ENCODE data around the gene RBM4B.

RBM4B gene

DNA sequence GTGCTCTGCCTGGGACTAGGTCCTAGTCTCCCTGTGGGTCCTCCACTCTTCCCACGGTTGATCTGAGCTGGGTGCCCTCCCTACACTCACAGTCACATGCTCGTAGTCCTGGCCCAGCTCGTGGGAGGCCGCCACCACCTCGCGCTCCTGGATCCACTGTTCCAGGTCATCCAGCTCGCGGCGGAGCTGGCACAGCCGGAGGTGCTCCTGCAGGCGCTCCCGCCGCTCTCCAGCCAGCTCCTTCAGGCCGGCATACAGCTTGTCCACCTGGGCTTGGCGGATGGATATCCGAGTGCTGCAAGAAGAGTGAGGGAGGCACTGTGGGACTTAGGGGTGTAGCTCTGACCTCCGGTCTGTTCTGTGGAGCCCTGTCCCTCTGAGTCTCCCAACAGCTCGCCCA, 14.8 kb upstream of the RBM4B start (continued):
- TF ChIP-seq ESRRG (CRISPR knock-in tag; IDR thresholded peaks at IDR 0.05) = no peak
- TF ChIP-seq PPARA (CRISPR knock-in tag; IDR thresholded peaks at IDR 0.05; ENCODE audit: borderline replicate concordance) = no peak
- TF ChIP-seq ISL1 (CRISPR knock-in tag; IDR thresholded peaks at IDR 0.05) = no peak

GRCh38 chr11:66691311-66691980, 13.8 kb upstream of the RBM4B start:
- TF ChIP-seq RARB (CRISPR knock-in tag; IDR thresholded peaks at IDR 0.05) (no peak), ZNF8 (CRISPR knock-in tag; IDR thresholded peaks at IDR 0.05) (no peak), CSDC2 (CRISPR knock-in tag; IDR thresholded peaks at IDR 0.05) (no peak)
- no peak for ATAC-seq

DNA sequence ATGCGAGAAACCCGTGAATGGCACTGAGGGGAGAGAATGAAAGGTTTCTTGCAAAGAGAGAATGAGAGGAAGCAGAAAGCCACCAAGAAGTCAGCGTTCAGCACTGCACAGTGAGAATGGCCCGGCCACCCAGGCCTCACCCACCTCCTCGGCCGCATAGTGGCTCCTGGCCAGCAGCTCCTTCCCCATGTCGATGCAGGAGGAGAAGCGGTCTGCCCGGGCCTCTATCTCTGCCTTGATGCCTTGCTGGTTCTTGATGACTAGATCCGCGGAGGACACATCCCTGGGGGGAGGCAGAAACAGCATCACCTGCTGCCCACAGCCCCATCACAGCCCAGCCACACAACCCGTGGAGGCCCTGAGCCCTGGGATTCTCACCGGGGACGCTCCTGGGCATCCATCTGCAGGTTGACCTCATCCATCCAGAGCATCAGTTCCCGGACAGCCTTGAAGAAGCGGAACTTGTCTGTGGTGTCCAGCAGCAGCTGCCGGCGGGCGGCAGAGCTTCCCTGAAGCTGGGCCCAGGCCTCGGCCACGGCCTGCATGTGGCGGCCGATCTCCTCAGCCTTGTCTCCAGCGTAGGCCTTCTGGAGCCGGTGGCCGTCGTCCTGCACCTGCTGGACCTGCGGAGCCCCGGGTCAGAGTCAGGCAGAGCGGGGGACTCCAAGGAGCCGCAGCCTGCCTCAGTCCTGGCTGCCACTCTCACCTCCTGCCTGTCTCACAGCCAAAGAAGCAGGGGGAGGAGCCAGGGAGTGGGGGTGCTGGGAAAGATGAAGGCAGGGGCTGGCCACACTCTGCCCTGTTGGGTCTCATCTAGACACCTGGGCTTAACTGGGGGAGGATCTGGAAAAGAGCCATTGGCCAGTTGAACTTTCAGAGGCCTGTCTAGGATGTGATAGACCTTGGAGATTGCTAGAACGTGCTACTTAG, 12.2 kb upstream of the RBM4B start:
- no peak for ATAC-seq
- TF ChIP-seq TCF4 (CRISPR knock-in tag; IDR thresholded peaks at IDR 0.05; ENCODE audit: borderline replicate concordance) (no peak), ESRRG (CRISPR knock-in tag; IDR thresholded peaks at IDR 0.05) (no peak), ZFP3 (CRISPR knock-in tag; IDR thresholded peaks at IDR 0.05) (no peak), OSR1 (CRISPR knock-in tag; IDR thresholded peaks at IDR 0.05) (no peak), ISL1 (CRISPR knock-in tag; IDR thresholded peaks at IDR 0.05) (no peak), CSRNP3 (CRISPR knock-in tag; IDR thresholded peaks at IDR 0.05) (no peak), TOX (CRISPR knock-in tag; IDR thresholded peaks at IDR 0.05; ENCODE audit: borderline replicate concordance) (no peak), ZNF8 (CRISPR knock-in tag; IDR thresholded peaks at IDR 0.05) (no peak), RARB (CRISPR knock-in tag; IDR thresholded peaks at IDR 0.05) (no peak), ZFP30 (CRISPR knock-in tag; IDR thresholded peaks at IDR 0.05) (no peak), TSHZ2 (CRISPR knock-in tag; IDR thresholded peaks at IDR 0.05) (no peak), GLIS3 (CRISPR knock-in tag; IDR thresholded peaks at IDR 0.05) (no peak), ZC3H10 (CRISPR knock-in tag; IDR thresholded peaks at IDR 0.05) (no peak), PPARA (CRISPR knock-in tag; IDR thresholded peaks at IDR 0.05; ENCODE audit: borderline replicate concordance) (no peak), PATZ1 (CRISPR knock-in tag; IDR thresholded peaks at IDR 0.05; ENCODE audit: borderline replicate concordance) (no peak), ZNF70 (CRISPR knock-in tag; IDR thresholded peaks at IDR 0.05) (no peak), ZNF565 (CRISPR knock-in tag; conservative IDR thresholded peaks at IDR 0.05; ENCODE audit: low read depth) (no peak)
- TF ChIP-seq, protein P1, sequence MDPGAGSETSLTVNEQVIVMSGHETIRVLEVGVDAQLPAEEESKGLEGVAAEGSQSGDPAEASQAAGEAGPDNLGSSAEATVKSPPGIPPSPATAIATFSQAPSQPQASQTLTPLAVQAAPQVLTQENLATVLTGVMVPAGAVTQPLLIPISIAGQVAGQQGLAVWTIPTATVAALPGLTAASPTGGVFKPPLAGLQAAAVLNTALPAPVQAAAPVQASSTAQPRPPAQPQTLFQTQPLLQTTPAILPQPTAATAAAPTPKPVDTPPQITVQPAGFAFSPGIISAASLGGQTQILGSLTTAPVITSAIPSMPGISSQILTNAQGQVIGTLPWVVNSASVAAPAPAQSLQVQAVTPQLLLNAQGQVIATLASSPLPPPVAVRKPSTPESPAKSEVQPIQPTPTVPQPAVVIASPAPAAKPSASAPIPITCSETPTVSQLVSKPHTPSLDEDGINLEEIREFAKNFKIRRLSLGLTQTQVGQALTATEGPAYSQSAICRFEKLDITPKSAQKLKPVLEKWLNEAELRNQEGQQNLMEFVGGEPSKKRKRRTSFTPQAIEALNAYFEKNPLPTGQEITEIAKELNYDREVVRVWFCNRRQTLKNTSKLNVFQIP (CRISPR knock-in tag; IDR thresholded peaks at IDR 0.05; ENCODE audit: borderline replicate concordance, low read depth) = no peak
- TF ChIP-seq, protein P2, sequence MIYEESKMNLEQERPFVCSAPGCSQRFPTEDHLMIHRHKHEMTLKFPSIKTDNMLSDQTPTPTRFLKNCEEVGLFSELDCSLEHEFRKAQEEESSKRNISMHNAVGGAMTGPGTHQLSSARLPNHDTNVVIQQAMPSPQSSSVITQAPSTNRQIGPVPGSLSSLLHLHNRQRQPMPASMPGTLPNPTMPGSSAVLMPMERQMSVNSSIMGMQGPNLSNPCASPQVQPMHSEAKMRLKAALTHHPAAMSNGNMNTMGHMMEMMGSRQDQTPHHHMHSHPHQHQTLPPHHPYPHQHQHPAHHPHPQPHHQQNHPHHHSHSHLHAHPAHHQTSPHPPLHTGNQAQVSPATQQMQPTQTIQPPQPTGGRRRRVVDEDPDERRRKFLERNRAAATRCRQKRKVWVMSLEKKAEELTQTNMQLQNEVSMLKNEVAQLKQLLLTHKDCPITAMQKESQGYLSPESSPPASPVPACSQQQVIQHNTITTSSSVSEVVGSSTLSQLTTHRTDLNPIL (CRISPR knock-in tag; IDR thresholded peaks at IDR 0.05; ENCODE audit: low read depth) = no peak

All from SK-N-SH treated with all-trans-retinoic acid at 6 μM for 48 hours (cell line).